ENCODE data around the gene SH3GLB2.

SH3GLB2 gene

GRCh38 chr9:129028192-129028966 lies at the start of gene SH3GLB2:
Gene SH3GLB2 (minus strand): TSS chr9:129028331. CDS start chr9:129028154, 177 bp downstream.
- DNase-seq (ENCODE audit: low spot score): peak; percentile 94

- DNase-seq (ENCODE audit: low spot score): no peak
Measured at GRCh38 chr9:129077236-129077635, 49.1 kb upstream of the SH3GLB2 start.

GRCh38 chr9:129076640-129077037 lies 48.5 kb upstream of the SH3GLB2 start:
- DNase-seq (ENCODE audit: low spot score): no peak

- no peak for DNase-seq (ENCODE audit: low spot score)
Measured at GRCh38 chr9:129075996-129076639, 48.0 kb upstream of the SH3GLB2 start.

GRCh38 chr9:129074106-129074505 lies 46.0 kb upstream of the SH3GLB2 start:
- DNase-seq (ENCODE audit: low spot score): no peak

- no peak for DNase-seq (ENCODE audit: low spot score)
Measured at GRCh38 chr9:129073404-129073803, 45.3 kb upstream of the SH3GLB2 start.

GRCh38 chr9:129072171-129072570 lies 44.0 kb upstream of the SH3GLB2 start:
- peak; percentile 32 for DNase-seq (ENCODE audit: low spot score)

- peak; percentile 80 for DNase-seq (ENCODE audit: low spot score)
Measured at GRCh38 chr9:129071526-129072126, 43.5 kb upstream of the SH3GLB2 start.

GRCh38 chr9:129070696-129071525 lies 42.8 kb upstream of the SH3GLB2 start:
- peak; percentile 61 for DNase-seq (ENCODE audit: low spot score)

- DNase-seq (ENCODE audit: low spot score): peak; percentile 67
Measured at GRCh38 chr9:129069862-129070641, 41.9 kb upstream of the SH3GLB2 start.

- DNase-seq (ENCODE audit: low spot score): peak; percentile 94
Measured at GRCh38 chr9:129068990-129069861, 41.1 kb upstream of the SH3GLB2 start.

GRCh38 chr9:129068110-129068509 lies 40.0 kb upstream of the SH3GLB2 start:
- DNase-seq (ENCODE audit: low spot score): no peak

- DNase-seq (ENCODE audit: low spot score): no peak
Measured at GRCh38 chr9:129064499-129064908, 36.4 kb upstream of the SH3GLB2 start.

GRCh38 chr9:129063061-129063460 lies 34.9 kb upstream of the SH3GLB2 start:
- no peak for DNase-seq (ENCODE audit: low spot score)

- no peak for DNase-seq (ENCODE audit: low spot score)
Measured at GRCh38 chr9:129060991-129061390, 32.9 kb upstream of the SH3GLB2 start.

- no peak for DNase-seq (ENCODE audit: low spot score)
Measured at GRCh38 chr9:129059796-129060785, 32.0 kb upstream of the SH3GLB2 start.

- DNase-seq (ENCODE audit: low spot score): no peak
Measured at GRCh38 chr9:129058965-129059795, 31.0 kb upstream of the SH3GLB2 start.

- DNase-seq (ENCODE audit: low spot score): no peak
Measured at GRCh38 chr9:129054163-129054851, 26.2 kb upstream of the SH3GLB2 start.

Data from hematopoietic multipotent progenitor cell treated with erythropoietin and hydrocortisone succinate and interleukin-3 and kit ligand, for 17 days (in vitro differentiated cells).